Esophagus squamous epithelium (tissue), 5 donors: ENCODE data around the gene MBNL1. TPM values are rescaled to one million over a fixed set of nuclear protein-coding genes. Genes with fewer than 3 reads are reported as not detected.
"Not testable (repeated sequence)": the region's sequence is repeated elsewhere in the genome, so short reads cannot be mapped to it uniquely, and the experiment has no call there.

ENCODE experiments used
- DNase-seq: peaks from one replicate; lab custom pipeline; 2025; lab: John Stamatoyannopoulos, UW
- H3K27ac ChIP-seq, 4 donors: fragments of 200-600 bp; sonication (generic); one replicate each; pipeline ENCODE4 v1.5.1; 2016 to 2019; ENCODE audit warnings: mild to moderate bottlenecking in 1 of 4
- H3K27me3 ChIP-seq, 4 donors: fragments of 200-600 bp; sonication (generic); 1 replicate in 3 of 4; 2 replicates in 1 of 4; pipeline versions ENCODE4 v1.5.1 to v1.6.0; 2017 to 2021; ENCODE audit warnings: antibody characterized with exemption in 1 of 4
- H3K36me3 ChIP-seq, 3 donors: fragments of 200-600 bp; sonication (generic); one replicate each; pipeline ENCODE4 v1.5.1; 2016 to 2019
- H3K4me1 ChIP-seq, 3 donors: fragments of 200-600 bp; sonication (generic); one replicate each; pipeline ENCODE4 v1.5.1; 2017 to 2019
- H3K4me3 ChIP-seq, 4 donors: fragments of 200-600 bp; sonication (generic); 1 replicate in 3 of 4; 2 replicates in 1 of 4; pipeline ENCODE4 v1.5.1; 2016 to 2019; ENCODE audit warnings: mild to moderate bottlenecking in 2 of 4, moderate library complexity in 1 of 4
- H3K9me3 ChIP-seq, 3 donors: fragments of 200-600 bp; sonication (generic); one replicate each; pipeline ENCODE4 v1.5.1; 2016 to 2019
- CTCF ChIP-seq, 6 experiments: fragments of 450-650 bp in 4 of 6; fragments of 200-600 bp in 2 of 6; sonication (generic) in 2 of 6; IDR thresholded peaks; one replicate each; pipeline ENCODE4 v1.5.1; 2016 to 2019; ENCODE audit warnings: antibody characterized with exemption in 6 of 6, mild to moderate bottlenecking in 4 of 6, moderate library complexity in 4 of 6
- POLR2A ChIP-seq, 4 donors: fragments of 450-650 bp; IDR thresholded peaks; one replicate each; pipeline ENCODE4 v1.6.1; 2017; ENCODE audit warnings: antibody characterized with exemption in 4 of 4, mild to moderate bottlenecking in 4 of 4, moderate library complexity in 3 of 4
- WGBS, 2 donors: methylation state at CpG; one replicate each; pipeline ENCODE4 v1.1.5; 2018; 5-methylcytosine and 5-hydroxymethylcytosine counted together
- intact Hi-C: fragments of 100-400 bp; cut with DNase I; formaldehyde crosslinking; loops from one replicate; pipeline ENCODE4 v1.15.0; 2022
- total RNA-seq, 4 donors: library from RNA; depleted of rRNA; stranded (reverse); fragments of >200 nt; gene quantifications; one replicate each; pipeline ENCODE4 v1.1.0, GENCODE V29; 2016
- donor health status: DM: yes; HTN: yes; CAD: no.

MBNL1 gene
- total RNA-seq, 4 donors from 2014 or later, result 94.0 to 318 (median 161) TPM

- H3K27ac ChIP-seq, result peak overlapping the region in 2 of 4 donors; percentile 4 to 83
- intact Hi-C loops, result no loop called here
These were observed 66.0 kb downstream of the MBNL1 start for GRCh38 chr3:152334761-152335160.

GRCh38 chr3:152335273-152335672 is 66.5 kb downstream of the MBNL1 start:
- peaks cover 0 to 20% (median 0%) of the 10 kb centered on the region in 3 donors for H3K36me3 ChIP-seq
- WGBS, 2 donors, result 82 to 90% methylated on average over 2 of the region's 2 CpGs
- H3K9me3 ChIP-seq, result no peaks in the 10 kb centered on the region
- H3K4me1 ChIP-seq, result peaks cover 0 to 52% (median 33%) of the 10 kb centered on the region in 3 donors
- H3K4me3 ChIP-seq, result no peak overlapping the region
- TF ChIP-seq POLR2A (IDR thresholded peaks at IDR 0.05) (no peak), CTCF (IDR thresholded peaks at IDR 0.05) (no peak)
- intact Hi-C loops, result no loop called here
- H3K27ac ChIP-seq, result peak overlapping the region in 2 of 4 donors; percentile 4 to 83
- DNase-seq, result no peak
- no peaks in the 10 kb centered on the region for H3K27me3 ChIP-seq

More at GRCh38 chr3:152334761-152335160, 66.0 kb downstream of the MBNL1 start:
- no peak for DNase-seq
- H3K4me1 ChIP-seq, result peaks cover 0 to 57% (median 36%) of the 10 kb centered on the region in 3 donors
- WGBS, 2 donors, result 62 to 84% methylated on average over 3 of the region's 3 CpGs
- peaks cover 0 to 15% (median 0%) of the 10 kb centered on the region in 3 donors for H3K36me3 ChIP-seq
- H3K9me3 ChIP-seq, result no peaks in the 10 kb centered on the region
- H3K27me3 ChIP-seq, result no peaks in the 10 kb centered on the region
- no peak overlapping the region for H3K4me3 ChIP-seq
- TF ChIP-seq CTCF (IDR thresholded peaks at IDR 0.05) (no peak), POLR2A (IDR thresholded peaks at IDR 0.05) (no peak)

- H3K9me3 ChIP-seq, H3K27me3 ChIP-seq, H3K4me3 ChIP-seq, DNase-seq, intact Hi-C loops: not testable (repeated sequence)
- WGBS, 2 donors, result 74 to 80% methylated on average over 6 of the region's 6 CpGs
- H3K36me3 ChIP-seq, result peaks cover 0 to 36% (median 0%) of the 10 kb centered on the region in 3 donors
- peaks cover 0 to 41% (median 17%) of the 10 kb centered on the region in 3 donors for H3K4me1 ChIP-seq
- peak overlapping the region in 1 of 4 donors; percentile 23 for H3K27ac ChIP-seq
These were observed 68.6 kb downstream of the MBNL1 start for GRCh38 chr3:152337337-152337736.

GRCh38 chr3:152338159-152338720 is 69.5 kb downstream of the MBNL1 start:
- Histone ChIP-seq H3K36me3 (peaks cover 0 to 43% (median 0%) of the 10 kb centered on the region in 3 donors), H3K27ac (no peak overlapping the region), H3K4me1 (peaks cover 0 to 32% (median 13%) of the 10 kb centered on the region in 3 donors), H3K4me3 (no peak overlapping the region), H3K9me3 (no peaks in the 10 kb centered on the region), H3K27me3 (no peaks in the 10 kb centered on the region)
- intact Hi-C loops, result no loop called here
- 94 to 97% methylated on average over 5 of the region's 5 CpGs for WGBS, 2 donors
- no peak for DNase-seq
- TF ChIP-seq POLR2A (IDR thresholded peaks at IDR 0.05) (no peak), CTCF (IDR thresholded peaks at IDR 0.05) (no peak)

- peaks cover 0 to 54% (median 3%) of the 10 kb centered on the region in 3 donors for H3K36me3 ChIP-seq
- no peak for DNase-seq
- intact Hi-C loops, result no loop called here
- no peaks in the 10 kb centered on the region for H3K9me3 ChIP-seq
- 80 to 89% methylated on average over 4 of the region's 4 CpGs for WGBS, 2 donors
- no peak overlapping the region for H3K4me3 ChIP-seq
- TF ChIP-seq CTCF (IDR thresholded peaks at IDR 0.05), result no peak
- no peak for TF ChIP-seq POLR2A (IDR thresholded peaks at IDR 0.05)
- H3K4me1 ChIP-seq, result peaks cover 0 to 15% (median 2%) of the 10 kb centered on the region in 3 donors
- no peak overlapping the region for H3K27ac ChIP-seq
- no peaks in the 10 kb centered on the region for H3K27me3 ChIP-seq
These were observed 71.3 kb downstream of the MBNL1 start for GRCh38 chr3:152339881-152340505.
